ENCODE data around the gene SDK2.
"Not testable (repeated sequence)": the region's sequence is repeated elsewhere in the genome, so short reads cannot be mapped to it uniquely, and the experiment has no call there.

SDK2 gene

DNA sequence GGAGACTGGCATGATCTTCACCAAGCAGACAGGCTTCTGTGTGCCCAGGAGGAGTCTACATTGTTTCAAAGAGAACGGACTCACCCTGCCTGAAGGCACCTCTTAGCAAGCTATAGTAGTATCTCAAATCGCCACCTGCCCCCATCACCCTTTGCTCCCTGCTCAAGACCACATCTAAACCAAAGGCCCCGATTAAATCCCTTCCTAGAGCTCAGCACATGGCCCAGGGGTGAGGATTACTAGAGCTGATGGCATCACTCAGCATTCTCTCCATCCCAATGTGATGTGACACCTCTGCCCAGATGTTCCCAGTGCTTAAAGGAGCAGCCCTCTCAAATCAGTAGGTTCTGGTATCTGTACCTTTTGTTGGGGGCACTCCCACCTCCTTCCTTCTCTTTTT is 324.5 kb downstream of the SDK2 start:
- no peak for DNase-seq (ENCODE audit: low spot score)

DNA sequence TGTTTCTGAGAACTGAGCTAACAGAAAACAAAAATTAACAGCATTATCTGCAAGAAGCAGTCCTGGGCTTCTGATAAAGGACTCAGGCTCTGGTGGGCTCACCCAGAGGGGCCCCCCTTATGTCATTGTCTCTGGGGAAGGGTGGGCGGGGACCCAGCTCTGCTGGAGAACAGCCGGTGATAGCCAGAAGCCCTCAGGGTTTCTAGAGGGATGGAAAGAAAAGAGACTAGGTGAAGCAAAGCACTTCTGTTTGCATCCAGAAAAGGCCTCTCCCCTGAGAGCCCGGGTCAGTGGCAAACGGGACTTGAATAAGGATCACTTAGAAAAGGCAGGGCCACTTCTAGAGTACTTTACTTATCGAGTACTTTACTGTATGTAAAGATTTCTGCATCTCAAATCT is 325.4 kb downstream of the SDK2 start:
- DNase-seq (ENCODE audit: low spot score), result no peak

DNA sequence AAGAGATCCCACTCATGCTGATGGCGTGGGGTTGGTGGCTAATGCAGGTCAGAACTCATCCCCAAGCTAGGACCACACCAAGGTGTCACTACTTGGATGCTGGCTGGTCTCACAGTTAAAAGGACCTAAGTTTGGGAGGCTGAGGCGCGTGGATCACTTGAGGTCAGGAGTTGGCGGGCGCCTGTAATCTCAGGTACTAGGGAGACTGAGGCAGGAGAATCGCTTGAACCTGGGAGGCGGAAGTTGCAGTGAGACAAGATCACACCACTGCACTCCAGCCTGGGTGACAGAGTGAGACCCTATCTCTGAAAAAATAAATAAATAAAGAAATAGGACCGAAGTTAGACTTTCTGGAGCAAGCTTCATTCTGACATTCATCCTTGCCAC is 325.8 kb downstream of the SDK2 start:
- DNase-seq (ENCODE audit: low spot score), result no peak

DNA sequence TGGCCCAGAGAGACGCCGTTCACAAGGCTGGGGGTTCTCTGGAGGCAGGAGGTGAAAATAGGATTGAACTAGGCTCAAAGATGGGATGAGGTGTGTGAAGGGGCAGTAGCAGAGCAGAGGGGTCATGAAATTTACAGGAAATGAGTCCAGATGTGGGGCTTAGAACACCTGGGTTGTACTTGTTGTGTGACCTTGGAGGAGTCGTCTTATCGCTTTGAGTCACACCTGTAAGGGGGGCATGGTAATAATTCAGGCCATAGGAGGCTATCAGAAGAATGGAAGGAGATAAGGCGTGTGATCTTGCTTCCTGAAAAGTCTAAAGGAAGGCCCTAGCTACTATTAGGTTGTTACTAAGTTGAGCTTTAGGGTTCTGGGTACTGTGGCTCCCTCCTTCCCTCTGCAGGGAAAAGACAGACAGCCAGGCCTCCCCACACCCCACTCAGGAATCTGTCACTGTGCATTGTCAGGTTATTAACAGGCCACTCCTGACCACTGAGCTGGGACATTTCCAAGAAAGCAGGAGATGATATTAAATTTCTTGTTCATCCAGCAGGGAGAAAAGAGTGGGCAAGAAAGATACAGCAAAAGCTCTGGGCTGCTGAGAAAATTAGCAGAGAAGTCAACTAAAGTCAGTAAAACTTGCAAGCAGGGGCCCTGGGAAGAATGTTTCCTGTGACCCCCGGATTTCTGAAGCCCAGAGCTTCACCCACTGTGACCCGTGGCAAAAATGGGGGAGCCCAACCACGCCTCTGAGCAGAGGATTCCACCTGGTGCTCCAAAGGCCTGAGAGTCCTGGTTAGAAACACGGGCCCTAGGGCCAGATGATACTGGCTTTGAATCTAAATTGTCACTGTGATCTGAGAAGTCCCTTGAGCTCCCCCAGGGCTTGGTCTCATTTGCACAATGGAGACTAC is 326.5 kb downstream of the SDK2 start:
- DNase-seq (ENCODE audit: low spot score), result no peak

DNA sequence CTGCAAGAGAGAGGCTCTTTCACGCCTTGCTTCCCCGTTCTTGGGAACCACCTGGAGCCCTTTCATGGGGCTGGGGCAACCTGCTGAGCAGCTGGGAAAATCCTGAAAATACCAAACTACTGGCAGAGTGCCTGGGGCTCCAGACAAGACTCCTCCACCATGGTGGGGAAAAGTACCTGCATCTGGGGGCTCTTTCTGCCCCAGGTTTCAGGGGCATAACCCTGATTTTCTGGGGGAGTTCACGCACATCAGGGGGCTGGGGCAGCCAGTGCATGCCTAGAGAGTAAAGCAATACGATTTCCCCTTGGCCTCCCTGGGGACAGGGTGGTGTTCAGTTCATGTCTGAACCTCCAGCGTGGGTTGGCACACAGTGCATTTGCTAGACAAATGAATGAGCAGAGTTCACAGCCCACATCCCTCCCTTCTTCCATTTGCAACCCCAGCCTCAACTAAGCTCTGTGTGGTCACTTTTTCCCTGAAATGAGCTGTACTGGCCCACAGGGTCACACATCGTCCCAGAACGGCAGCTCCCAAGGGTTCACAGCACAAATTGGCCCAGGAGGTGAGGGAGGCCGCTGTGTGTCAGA is 327.2 kb downstream of the SDK2 start:
- no peak for DNase-seq (ENCODE audit: low spot score)

DNA sequence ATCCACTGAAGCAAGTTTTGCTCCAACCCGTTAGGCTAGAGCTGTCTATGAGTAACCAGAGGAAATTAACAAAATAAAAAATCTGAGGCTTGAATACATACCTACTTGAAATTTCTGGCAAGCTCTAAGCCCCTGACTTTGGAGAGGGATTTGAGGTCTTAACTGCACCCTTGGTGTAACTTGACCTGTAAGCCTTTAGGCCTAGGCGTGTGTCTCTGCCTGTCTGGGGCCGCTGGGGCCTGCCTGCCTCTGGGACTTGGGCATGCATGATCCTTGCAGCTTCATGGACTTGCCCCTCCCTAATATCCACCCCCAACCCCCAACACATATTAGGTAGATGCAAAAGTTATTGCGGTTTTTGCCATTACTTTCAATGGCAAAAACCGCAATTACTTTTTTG is 328.8 kb downstream of the SDK2 start:
- DNase-seq (ENCODE audit: low spot score), result no peak

DNA sequence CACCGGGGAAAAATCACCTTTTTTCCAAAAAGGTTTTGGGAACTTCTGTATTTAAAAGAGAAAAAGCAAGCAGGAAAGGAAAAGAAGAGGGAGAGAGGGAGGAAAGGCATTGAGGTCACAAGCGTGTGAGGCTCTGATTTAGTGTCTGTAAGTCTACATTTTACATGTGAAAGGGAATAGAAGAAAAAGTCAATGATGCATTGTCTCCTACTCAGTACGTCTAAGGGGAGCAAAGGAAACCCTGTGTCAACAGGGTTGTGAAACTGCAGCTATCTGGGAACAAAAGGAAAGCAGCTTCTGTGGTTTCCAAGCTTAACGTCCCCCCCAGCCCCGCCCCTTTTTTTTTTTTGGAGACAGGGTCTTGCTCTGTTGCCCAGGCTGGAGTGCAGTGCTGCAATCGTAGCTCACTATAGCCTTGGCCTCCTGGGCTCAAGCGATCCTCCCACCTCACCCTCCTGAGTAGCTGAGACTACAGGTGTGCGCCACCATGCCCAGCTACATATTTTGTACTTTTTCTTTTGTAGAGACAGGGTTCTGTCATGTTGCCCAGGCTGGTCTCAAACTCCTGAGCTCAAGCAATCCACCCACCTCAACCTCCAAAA is 330.6 kb downstream of the SDK2 start:
- DNase-seq (ENCODE audit: low spot score), result no peak

DNA sequence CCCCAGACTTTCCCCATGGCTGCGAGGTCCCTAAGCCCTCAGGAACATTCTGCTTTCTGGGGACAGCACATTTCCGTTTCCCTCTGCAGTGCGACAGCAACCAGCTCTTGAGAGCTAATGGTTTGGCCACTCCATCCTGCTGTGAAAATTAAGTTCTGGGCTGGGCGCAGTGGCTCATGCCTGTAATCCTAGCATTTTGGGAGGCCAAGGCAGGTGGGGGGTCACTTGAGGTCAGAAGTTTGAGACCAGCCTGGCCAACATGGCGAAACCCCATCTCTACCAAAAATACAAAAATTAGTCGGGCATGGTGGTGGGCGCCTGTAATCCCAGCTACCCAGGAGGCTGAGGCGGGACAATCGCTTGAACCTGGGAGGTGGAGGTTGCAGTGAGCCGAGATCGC is 331.4 kb downstream of the SDK2 start:
- DNase-seq (ENCODE audit: low spot score), result not testable (repeated sequence)

DNA sequence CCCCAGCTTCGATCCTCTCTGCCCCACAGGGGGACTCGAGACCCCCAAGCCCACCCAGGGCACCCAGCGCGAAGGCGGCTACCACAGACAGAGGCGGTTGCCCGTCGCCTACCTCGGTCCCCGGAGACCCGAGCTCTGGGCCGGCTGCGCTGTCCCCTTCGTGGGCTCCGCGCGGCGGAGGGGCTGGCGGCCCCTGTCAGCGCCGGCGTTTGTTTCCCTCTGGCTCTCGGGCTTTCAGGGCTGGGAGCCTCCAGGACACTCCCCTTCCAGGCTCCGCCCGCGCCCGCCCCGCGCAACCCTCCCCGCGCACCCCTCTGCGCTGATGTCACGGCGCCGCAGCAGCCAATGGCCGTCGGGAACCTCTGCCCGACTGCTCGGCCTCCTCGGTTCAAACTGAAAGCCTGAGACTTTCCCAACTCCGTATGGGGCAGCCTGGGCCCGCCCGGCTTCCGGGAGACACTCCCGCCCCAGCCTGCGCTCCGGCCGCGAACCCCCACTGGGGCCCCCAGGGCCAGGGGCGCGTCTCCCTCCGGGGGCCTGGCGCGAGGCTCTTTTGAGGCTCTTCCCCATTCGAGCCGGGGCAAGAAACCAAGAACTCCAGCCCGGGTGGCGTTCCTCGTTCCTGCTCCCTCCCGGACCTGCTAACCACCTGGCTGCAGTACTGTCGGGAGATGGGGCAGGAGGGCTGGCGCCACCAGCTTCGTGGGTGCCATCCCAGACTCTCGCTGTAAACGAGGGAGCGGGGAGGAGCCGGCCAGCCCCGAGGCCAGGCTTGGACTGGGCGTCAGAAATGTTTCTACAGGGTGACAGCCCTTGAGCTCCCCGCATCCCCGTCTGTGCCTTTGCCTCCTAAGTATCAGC is 332.2 kb downstream of the SDK2 start, which contains the start of gene CDC42EP4:
CDC42EP4 (minus strand) TSS at position 221 of the 861 bp plus-strand sequence. CDS start 25,501 bp downstream, outside the sequence.
- peak; percentile 81 for DNase-seq (ENCODE audit: low spot score)

DNA sequence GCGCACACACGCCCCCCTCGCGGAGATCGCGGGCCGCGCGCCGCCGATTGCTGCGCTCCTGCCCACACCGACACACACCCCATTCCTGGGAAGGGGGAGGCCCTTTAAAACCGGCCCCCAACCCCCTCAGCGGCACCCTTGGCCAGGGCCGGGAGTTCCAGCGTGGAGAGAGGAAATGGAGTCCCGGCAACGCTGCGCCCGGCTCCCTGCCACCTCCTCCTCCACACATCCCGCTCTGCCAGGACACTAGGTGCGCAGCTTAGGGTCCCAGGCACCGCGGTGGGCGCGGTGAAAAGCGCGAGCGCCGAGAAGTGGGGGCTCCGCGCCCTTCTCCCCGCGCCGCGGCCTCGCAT is 332.8 kb downstream of the SDK2 start:
- no peak for DNase-seq (ENCODE audit: low spot score)

DNA sequence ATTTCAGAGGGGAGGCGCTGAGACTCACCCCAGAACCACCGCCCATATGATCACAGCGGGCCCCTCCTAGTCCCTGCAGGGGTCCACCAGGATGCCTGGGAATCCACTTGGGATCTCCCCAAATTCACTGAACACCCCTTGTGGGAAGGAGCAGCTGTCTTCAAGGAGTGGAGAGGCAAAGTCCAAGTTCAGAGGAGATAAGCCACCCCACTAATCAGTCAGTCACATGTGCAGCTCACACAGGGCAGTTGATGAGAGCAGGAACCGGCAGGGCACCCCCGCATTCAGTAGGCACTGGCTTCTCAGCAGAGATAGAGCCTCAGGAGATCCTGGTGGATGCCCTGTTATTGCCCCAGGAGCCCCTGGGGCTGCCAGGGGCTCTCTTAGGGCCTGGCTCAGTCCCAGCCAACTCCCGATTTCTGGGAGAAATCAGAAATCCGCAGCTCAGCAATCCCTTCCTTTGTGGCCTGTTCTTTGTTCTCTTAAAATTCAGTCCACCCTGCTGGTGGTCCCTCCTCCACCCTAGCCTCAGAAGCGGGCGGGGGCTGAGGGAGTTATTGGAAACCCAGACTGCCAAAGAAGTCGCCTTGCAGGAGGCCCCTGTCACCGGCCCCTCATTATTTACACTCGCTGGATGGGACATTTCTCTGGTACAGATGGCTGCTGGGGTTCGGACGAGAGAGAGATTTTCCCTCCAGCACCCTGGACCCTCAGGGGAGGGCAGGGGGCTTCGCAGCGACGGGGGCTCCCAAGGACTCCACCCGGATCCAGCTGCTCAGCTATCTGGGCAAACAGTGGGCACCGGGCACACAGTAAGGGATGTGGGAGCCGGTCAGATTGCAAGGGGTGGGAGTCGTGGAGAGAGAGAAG is 334.3 kb downstream of the SDK2 start:
- no peak for DNase-seq (ENCODE audit: low spot score)

DNA sequence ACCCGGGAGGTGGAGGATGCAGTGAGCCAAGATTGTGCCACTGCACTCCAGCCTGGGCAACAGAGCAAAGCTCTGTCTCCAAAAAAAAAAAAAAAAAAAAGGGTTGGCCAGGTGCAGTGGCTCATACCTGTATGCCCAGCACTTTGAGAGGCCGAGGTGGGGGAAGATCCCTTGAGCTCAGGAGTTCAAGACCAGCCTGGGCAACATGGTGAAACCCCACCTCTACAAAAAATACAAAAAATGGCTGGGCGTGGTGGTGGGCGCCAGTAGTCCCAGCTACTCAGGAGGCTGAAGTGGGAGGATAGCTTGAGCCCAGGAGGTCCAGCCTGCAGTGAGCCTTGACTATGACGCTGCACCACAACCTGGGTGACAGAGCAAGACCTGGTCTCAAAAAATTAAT is 335.3 kb downstream of the SDK2 start:
- DNase-seq (ENCODE audit: low spot score), result not testable (repeated sequence)

DNA sequence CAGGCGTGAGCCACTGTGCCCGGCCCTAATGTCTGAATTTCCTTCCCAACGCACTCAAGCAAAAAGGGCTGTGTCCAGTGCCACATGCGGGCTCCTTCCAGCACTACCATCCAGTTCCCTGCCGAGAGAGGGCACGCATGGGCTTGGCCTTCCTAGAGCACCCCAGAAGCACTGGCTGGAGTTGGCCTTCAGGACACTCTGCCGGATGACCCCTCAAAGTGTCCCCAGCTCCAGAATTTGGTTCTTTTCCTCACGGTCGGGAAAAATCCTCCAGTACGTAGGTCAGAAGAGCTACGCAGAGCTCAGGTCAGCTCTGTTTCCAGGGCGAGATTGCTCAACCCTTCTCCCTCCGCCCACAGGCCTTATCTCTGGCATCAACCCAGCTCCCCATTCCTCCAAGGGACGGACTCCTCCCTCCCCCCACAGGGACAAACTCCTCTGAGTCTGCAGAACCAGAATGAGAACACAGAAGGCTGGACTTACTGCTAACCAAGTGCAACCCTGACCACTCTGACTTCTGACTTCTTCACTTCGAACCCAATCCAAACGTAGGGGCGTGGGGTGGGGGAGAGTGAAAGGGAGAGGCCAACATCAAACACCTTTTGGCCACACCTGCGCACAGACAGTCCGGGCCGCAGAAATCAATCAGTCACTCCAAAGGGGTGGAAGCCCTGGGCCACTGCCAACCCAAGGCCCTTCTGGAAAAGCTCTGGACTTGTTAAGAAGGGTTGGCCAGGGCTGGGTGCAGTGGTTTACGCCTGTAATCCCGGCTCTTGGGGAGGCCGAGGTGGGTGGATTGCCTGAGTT is 336.0 kb downstream of the SDK2 start:
- no peak for DNase-seq (ENCODE audit: low spot score)

DNA sequence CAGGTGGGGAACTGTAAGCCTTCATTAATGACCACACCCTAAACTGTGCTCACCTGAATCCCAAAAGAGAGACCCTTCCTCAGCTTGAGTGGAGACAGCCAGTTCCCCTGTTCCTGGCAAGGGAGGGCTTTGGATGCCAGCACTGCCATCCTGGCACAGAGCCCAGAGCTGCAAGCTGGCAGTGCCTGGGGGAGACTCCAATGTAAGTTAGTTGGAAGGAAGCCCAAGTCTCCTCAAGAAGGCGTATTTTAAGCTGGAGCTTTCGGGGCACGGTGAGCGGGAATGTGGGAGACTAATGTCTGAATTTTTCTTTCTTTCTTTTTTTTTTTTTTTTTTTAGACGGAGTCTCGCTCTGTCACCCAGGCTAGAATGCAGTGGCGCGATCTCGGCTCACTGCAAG is 337.1 kb downstream of the SDK2 start:
- no peak for DNase-seq (ENCODE audit: low spot score)

DNA sequence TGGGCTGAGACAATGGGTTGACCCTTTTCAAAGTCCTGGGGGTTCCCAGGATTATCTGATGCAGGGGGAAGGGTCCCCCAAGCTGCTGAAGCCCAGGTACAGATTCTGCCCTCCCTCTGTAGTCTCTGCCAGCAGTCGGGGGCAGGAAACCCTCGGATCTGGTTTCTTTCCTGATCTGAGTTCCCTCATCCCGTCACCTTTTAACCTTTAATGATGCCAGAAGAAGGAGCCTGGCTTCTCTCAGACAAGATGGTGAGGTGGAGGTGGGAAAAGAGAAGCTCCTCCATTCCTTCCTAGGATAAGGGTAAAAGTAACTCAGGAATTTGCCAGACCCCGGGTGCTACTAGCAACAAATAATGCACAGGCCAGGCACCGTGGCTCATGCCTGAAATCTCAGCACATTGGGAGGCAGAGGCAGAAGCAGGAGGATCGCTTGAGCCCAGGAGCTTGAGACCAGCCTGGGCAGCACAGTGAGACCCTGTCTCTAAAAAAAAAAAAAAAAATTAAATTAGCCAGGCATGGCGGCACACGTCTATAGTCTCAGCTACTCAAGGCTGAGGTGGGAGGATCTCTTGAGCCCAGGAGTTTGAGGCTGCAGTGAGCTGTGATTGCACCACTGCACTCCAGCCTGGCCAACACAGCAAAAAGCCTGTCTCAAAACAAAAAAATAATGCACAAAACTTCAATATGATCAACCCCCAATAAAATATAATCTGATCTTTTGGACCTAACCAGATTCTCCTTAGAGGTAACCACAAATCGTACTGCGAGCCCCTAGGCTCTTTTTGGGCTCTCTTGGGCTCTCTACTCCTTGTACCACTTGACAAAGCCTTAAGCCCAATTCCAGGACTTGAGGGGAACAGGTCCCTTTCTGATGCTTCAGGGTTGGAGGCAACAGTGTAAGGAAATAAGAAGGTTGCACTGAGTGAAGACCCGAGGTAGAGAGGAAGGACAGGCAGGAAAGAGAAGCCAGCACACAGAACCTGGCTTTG is 338.1 kb downstream of the SDK2 start:
- no peak for DNase-seq (ENCODE audit: low spot score)

DNA sequence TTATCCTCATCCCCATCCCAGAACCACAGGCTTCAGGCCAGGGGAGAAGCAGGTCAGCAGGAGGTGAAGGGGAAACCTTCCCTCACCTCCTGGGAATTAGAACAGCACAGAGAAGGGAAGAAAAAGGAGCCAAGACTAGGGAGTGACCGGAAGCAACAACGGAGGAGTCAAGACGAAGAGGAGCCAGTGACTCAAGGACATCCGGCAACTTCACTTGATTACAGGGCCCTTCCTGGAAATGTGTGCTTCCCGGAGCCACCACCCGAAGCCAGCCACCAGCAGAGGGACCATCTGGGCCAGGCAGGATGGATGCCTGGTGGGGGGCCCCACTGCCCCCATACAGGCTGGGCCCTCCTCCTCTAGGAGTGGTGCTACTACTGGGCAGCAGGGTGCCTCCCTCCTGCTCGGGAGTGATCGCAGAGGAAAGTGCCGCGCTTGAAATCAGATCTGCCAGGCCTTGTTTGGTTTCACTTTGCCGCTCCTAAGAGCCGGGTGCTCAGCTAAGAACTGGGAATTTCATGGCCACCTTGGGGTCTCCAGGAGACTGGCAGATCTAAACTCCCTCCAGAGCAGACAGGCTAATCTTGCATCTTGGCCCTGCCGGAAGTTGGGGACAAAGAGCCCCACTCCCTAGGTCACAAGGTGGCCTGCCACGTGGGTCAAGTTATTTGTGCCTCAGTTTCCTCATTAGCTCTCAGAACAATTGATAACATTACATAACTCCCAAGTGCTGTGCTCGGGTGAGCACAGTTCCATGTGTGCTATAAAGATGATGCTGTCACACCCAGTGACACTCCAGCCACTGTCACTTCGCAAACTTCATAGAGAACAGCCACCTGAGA is 339.1 kb downstream of the SDK2 start:
- no peak for DNase-seq (ENCODE audit: low spot score)

DNA sequence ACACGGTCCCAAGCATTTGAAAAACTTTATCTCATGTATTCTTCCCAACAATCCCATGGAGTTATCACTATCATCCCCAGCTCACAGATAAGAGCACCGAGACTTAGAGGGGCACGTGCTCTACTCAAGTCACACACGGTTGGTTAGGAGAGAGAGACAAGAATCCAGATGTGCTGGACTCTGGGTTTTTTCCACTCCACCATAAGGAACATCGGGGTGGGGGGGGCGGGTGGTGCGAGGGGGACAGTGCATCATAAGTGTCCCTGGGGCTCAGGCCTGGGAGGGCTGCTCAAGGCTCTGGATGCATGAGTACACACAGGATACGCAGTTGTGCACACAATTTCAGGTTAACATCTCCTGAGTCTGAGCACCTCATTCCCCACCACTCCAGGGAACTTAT is 339.8 kb downstream of the SDK2 start:
- no peak for DNase-seq (ENCODE audit: low spot score)

DNA sequence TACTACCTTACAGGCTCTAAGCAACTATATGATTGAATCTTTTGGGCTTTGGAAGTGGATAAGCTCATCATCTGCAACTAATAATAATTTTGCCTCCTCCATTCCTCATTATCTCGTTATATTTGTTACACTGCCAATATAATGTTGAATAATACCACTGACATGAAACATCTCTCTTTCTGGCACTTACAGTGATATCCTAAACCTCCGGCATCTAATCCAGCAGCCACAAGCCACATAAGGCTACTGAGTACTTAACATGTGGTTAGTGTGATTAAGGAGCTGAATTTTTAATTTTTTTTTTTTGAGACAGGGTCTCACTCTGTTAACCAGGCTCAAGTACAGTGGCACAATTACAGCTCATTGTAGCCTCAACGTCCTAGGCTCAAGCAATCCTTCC is 342.1 kb downstream of the SDK2 start:
- DNase-seq (ENCODE audit: low spot score), result no peak
